Stomach (tissue), 4 donors: ENCODE data around the gene PRKCD.

Experiments used
- CTCF ChIP-seq, 7 experiments: fragments of 450-650 bp in 4 of 7; fragments of 200-600 bp in 3 of 7; sonication (generic) in 3 of 7; IDR thresholded peaks; one replicate each; pipeline ENCODE4 v1.5.1; 2016 to 2019; ENCODE audit warnings: antibody characterized with exemption in 7 of 7, control low read depth in 2 of 7, mild to moderate bottlenecking in 1 of 7
- EP300 ChIP-seq: sonication (generic); formaldehyde crosslinking; IDR thresholded peaks from one replicate; pipeline ENCODE4 v1.6.1; 2017; ENCODE audit warnings: antibody characterized with exemption

GRCh38 chr3:53181528-53181927 lies 20.5 kb downstream of the PRKCD start:
- no peak for TF ChIP-seq EP300
- no peak for TF ChIP-seq CTCF (IDR thresholded peaks at IDR 0.05)
